Activated T-helper 2 cell treated with anti-CD3 and anti-CD28 coated beads, Interferon-gamma antibody, Interleukin-2, Interleukin-4, amounts not matched to agents 10 μg/mL and 5 μg/mL and 100 μg/mL, durations not matched to agents 14 hours and 24 hours and 36 hours (primary cell): ENCODE data around the gene ARPP21. TPM values are rescaled to one million over a fixed set of nuclear protein-coding genes. Genes with fewer than 3 reads are reported as not detected.
"Not testable (repeated sequence)": the region's sequence is repeated elsewhere in the genome, so short reads cannot be mapped to it uniquely, and the experiment has no call there.

Experiments
- DNase-seq: peaks from one replicate; pipeline ENCODE4 v3.0.0; 2021; ENCODE audit warnings: low spot score
- H3K27ac Mint-ChIP-seq: one replicate; pipeline ENCODE4 v1.8.0; 2021; ENCODE audit warnings: mixed read lengths
- H3K27me3 Mint-ChIP-seq: one replicate; pipeline ENCODE4 v1.8.0; 2021; ENCODE audit warnings: low read depth, mixed read lengths
- H3K36me3 Mint-ChIP-seq: one replicate; pipeline ENCODE4 v1.8.0; 2021; ENCODE audit warnings: low read depth, mixed read lengths
- H3K4me1 Mint-ChIP-seq: one replicate; pipeline ENCODE4 v1.8.0; 2021; ENCODE audit warnings: low read depth, mixed read lengths
- H3K4me3 Mint-ChIP-seq: one replicate; pipeline ENCODE4 v1.8.0; 2021; ENCODE audit warnings: low read depth, mild to moderate bottlenecking, moderate library complexity, mixed read lengths
- H3K9me3 Mint-ChIP-seq: one replicate; pipeline ENCODE4 v1.8.0; 2021; ENCODE audit warnings: mixed read lengths
- intact Hi-C: fragments of 100-400 bp; cut with micrococcal nuclease; formaldehyde crosslinking; loops from one replicate; pipeline ENCODE4 v1.15.1; 2023
- total RNA-seq: library from RNA; stranded (reverse); gene quantifications from 2 replicates; pipeline ENCODE4 v1.2.3, GENCODE V29; 2022

ARPP21 gene
- total RNA-seq, 1 donor from 2014 or later, result 0.14 TPM

DNA sequence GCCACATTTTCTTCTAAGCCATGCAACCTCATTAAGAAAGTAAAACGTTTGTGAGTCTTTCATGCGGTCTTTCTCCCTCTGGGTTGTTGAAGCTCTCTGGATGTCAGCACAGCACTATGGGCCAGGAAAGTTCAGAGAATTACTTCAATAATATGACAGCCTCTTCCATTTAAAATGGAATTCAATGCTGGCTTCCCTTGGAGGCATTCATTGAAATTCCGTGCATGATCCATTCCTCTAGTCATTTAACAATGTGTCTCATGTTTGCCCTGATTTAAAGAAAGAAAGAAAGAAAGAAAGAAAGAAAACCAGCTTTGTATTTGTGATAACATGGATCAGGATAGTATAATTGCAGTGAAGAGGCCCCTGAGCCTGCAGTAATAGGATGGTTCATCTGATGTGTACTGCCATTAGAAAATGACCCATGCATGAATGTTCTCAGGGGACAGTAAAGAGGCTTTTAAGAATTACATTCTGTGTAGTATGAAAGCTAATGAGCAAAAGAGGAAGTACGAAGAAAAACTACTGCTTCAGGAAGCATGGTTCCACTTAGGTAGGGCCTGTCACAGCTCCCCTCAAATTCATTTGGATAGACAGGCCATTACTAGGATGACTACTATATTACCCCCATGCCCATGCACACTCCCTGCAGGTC is 146.0 kb downstream of the ARPP21 start:
- DNase-seq, result no peak
- no peaks in the 10 kb centered on the region for H3K9me3 Mint-ChIP-seq
- H3K4me3 Mint-ChIP-seq, result no peak overlapping the region
- intact Hi-C loops, result no loop called here
- no peaks in the 10 kb centered on the region for H3K27me3 Mint-ChIP-seq
- H3K36me3 Mint-ChIP-seq, result no peaks in the 10 kb centered on the region
- no peaks in the 10 kb centered on the region for H3K4me1 Mint-ChIP-seq
- H3K27ac Mint-ChIP-seq, result no peak overlapping the region

DNA sequence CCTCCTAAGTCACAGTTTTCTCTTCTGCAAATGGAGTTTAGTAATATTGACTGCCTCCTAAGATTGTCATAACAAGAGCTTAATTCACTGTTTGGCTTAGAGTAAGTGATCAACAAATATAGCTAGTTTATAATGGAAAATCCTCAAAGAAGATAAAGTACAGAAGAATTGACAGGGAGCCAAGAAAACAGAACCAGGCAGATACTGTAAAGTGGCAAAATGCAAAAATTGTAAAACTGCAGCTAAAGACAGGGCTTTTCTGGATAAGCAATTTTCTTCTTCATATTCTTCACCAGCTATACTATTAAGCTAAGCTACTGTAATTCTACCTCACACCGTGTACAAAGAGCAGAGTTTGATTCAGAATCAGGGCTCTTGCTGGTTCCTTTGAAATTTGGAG is 148.6 kb downstream of the ARPP21 start:
- Mint-ChIP-seq H3K9me3 (no peaks in the 10 kb centered on the region), H3K4me3 (no peak overlapping the region), H3K36me3 (no peaks in the 10 kb centered on the region), H3K27ac (no peak overlapping the region), H3K4me1 (no peaks in the 10 kb centered on the region), H3K27me3 (no peaks in the 10 kb centered on the region)
- no peak for DNase-seq
- intact Hi-C loops, result no loop called here

DNA sequence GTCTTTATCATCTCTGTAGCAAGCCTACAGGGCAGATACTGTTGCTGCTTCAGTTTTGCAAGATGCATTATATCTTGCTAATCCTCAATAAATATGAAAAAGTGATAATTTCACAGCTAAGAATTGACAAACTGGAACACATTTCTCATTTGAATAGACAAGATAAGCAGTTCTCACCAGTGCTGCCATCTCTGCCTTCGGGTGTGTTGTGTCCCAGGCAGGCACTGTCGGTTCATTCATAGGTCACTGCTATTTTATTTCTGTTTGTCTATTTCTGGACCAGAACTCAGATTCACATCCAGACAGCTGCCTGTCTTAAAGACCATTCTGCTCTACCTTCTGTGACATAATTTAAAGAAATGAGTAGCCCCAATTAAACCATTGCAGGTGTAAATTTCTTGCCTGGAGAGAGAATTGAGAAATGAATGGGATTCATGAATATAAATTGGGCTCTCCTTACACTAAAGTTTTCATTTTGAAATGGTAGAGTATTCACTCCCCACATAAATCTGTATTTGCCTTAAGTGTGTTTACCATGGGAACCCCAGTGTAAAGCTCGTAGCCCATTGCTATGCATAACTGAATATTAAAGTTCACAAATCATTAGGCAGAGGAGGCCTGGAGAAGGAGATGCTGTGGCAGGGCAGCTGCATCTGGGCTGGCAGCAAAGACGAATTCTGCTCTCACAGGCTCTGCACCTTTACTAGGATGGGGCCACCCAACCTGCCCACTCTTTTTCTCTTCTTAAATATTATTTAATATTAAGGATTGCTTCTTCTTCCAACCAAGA is 149.9 kb downstream of the ARPP21 start:
- no peaks in the 10 kb centered on the region for H3K4me1 Mint-ChIP-seq
- intact Hi-C loops, result no loop called here
- no peaks in the 10 kb centered on the region for H3K36me3 Mint-ChIP-seq
- H3K4me3 Mint-ChIP-seq, result no peak overlapping the region
- no peaks in the 10 kb centered on the region for H3K9me3 Mint-ChIP-seq
- no peaks in the 10 kb centered on the region for H3K27me3 Mint-ChIP-seq
- DNase-seq, result no peak
- H3K27ac Mint-ChIP-seq, result no peak overlapping the region

GRCh38 chr3:35790764-35791163 is 151.4 kb downstream of the ARPP21 start:
- H3K27ac Mint-ChIP-seq, result no peak overlapping the region
- H3K27me3 Mint-ChIP-seq, result no peaks in the 10 kb centered on the region
- H3K4me3 Mint-ChIP-seq, result no peak overlapping the region
- no peak for DNase-seq
- intact Hi-C loops, result no loop called here
- no peaks in the 10 kb centered on the region for H3K9me3 Mint-ChIP-seq
- no peaks in the 10 kb centered on the region for H3K36me3 Mint-ChIP-seq
- no peaks in the 10 kb centered on the region for H3K4me1 Mint-ChIP-seq

DNA sequence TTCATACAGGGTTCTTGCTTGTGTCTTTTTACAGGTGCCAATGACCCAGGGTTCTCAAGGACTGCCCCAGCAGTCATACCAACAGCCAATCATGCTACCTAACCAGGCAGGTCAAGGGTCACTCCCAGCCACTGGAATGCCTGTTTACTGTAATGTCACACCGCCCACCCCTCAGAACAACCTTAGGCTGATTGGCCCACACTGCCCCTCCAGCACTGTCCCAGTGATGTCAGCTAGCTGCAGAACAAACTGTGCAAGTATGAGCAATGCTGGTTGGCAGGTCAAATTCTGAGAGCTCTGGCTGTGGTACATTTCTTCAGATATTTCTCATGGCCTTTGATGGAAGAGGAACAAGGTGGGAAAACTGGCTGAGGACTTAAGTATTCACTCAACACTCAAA is 154.3 kb downstream of the ARPP21 start:
- no peaks in the 10 kb centered on the region for H3K36me3 Mint-ChIP-seq
- no peaks in the 10 kb centered on the region for H3K27me3 Mint-ChIP-seq
- H3K9me3 Mint-ChIP-seq, result no peaks in the 10 kb centered on the region
- intact Hi-C loops, result no loop called here
- no peak overlapping the region for H3K4me3 Mint-ChIP-seq
- H3K27ac Mint-ChIP-seq, result no peak overlapping the region
- H3K4me1 Mint-ChIP-seq, result no peaks in the 10 kb centered on the region
- DNase-seq, result no peak

DNA sequence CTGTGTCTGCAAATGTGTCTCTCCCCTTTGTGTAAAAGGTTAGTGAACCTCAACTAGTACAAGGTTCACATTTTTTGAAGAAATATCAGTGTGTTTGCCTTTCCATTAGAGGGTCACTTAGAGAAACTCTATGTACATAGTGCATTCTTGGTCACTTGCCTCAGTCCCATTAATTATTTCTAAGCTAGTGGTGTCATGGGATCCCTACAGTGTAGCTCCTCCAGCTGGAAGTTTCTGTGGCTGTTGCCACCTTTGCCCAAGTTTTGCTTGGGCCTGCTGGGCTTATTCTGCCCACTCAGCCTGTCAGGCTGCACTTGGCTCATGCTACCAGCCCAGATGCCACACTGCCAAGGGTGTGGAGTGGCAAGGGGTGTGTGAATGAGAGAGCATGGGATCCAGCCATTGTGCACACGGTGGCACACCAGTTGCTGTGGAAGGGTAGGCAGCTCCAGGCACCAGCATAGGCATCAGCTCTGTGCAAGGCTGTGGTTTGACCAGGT is 161.7 kb downstream of the ARPP21 start:
- H3K36me3 Mint-ChIP-seq, result no peaks in the 10 kb centered on the region
- no peaks in the 10 kb centered on the region for H3K27me3 Mint-ChIP-seq
- H3K4me1 Mint-ChIP-seq, result no peaks in the 10 kb centered on the region
- no peak overlapping the region for H3K27ac Mint-ChIP-seq
- H3K9me3 Mint-ChIP-seq, result no peaks in the 10 kb centered on the region
- intact Hi-C loops, result no loop called here
- no peak overlapping the region for H3K4me3 Mint-ChIP-seq
- no peak for DNase-seq

GRCh38 chr3:35814531-35814930 is 175.2 kb downstream of the ARPP21 start:
- intact Hi-C loops, result no loop called here
- Mint-ChIP-seq H3K27me3 (no peaks in the 10 kb centered on the region), H3K36me3 (no peaks in the 10 kb centered on the region), H3K4me3 (no peak overlapping the region), H3K9me3 (no peaks in the 10 kb centered on the region), H3K27ac (no peak overlapping the region), H3K4me1 (no peaks in the 10 kb centered on the region)
- DNase-seq, result no peak

GRCh38 chr3:35815796-35816195 is 176.5 kb downstream of the ARPP21 start:
- H3K36me3 Mint-ChIP-seq, H3K9me3 Mint-ChIP-seq, H3K27me3 Mint-ChIP-seq, intact Hi-C loops, H3K4me1 Mint-ChIP-seq, H3K4me3 Mint-ChIP-seq, H3K27ac Mint-ChIP-seq, DNase-seq: not testable (repeated sequence)

- no peaks in the 10 kb centered on the region for H3K4me1 Mint-ChIP-seq
- H3K36me3 Mint-ChIP-seq, result no peaks in the 10 kb centered on the region
- DNase-seq, result no peak
- H3K9me3 Mint-ChIP-seq, result no peaks in the 10 kb centered on the region
- intact Hi-C loops, result no loop called here
- no peak overlapping the region for H3K27ac Mint-ChIP-seq
- no peak overlapping the region for H3K4me3 Mint-ChIP-seq
- H3K27me3 Mint-ChIP-seq, result no peaks in the 10 kb centered on the region
Measured at GRCh38 chr3:35817216-35817615, 177.9 kb downstream of the ARPP21 start.

DNA sequence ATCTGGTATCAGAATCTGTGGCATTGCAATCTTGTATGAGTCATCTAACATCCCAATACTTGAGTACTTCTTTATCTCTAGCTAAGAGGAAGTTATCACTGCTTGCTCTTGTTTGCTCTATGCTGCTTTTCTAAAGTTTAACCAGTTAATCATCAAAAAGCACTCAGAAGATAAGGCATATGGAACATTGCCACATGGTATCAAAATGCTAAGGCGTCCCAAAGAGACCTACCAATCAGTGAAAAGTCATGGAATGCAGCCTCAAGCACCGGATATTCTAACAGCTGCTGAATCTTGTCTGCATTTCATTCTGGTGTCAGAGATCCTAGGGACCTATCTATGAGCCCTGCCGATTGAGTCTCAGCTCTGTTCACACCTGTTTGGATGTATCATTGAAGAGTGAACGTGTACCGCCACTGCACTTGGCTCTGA is 192.8 kb downstream of the ARPP21 start:
- H3K27ac Mint-ChIP-seq, result no peak overlapping the region
- no peaks in the 10 kb centered on the region for H3K9me3 Mint-ChIP-seq
- DNase-seq, result no peak
- H3K27me3 Mint-ChIP-seq, result no peaks in the 10 kb centered on the region
- no peaks in the 10 kb centered on the region for H3K4me1 Mint-ChIP-seq
- H3K4me3 Mint-ChIP-seq, result no peak overlapping the region
- intact Hi-C loops, result no loop called here
- no peaks in the 10 kb centered on the region for H3K36me3 Mint-ChIP-seq
